Activated CD4-positive, CD25-positive, alpha-beta regulatory T cell treated with anti-CD3 and anti-CD28 coated beads, Interleukin-2, amount 50 U/mL, for 16 hours (primary cell): ENCODE measurements around the gene ASIC2.

Experiments used
- DNase-seq: peaks from one replicate; pipeline ENCODE4 v3.0.0-alpha.2; 2020; ENCODE audit warnings: low read depth, low spot score

ASIC2 gene

GRCh38 chr17:33113991-33114370, 179.1 kb downstream of the ASIC2 start:
- no peak for DNase-seq

GRCh38 chr17:33113276-33113990, 179.7 kb downstream of the ASIC2 start:
- no peak for DNase-seq

DNA sequence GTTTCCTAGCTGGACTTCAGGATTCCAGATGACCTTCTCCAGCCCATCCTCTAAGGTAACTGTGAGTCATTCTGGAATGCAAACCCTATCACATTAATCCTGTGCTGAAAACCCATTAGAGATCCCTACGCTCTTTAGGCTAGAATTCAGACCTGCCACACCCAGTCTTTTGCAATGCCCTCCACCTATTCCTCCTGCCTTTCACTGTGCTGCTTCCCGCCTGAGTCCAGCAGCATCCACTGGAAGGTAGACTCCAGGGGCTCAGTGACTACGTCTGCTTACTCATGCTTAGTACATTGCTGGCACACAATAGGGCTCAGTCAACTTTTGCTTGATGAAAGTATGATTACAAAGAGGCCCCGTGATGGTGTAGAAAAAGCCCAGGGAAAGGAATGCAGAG, 180.3 kb downstream of the ASIC2 start:
- DNase-seq, result no peak

DNA sequence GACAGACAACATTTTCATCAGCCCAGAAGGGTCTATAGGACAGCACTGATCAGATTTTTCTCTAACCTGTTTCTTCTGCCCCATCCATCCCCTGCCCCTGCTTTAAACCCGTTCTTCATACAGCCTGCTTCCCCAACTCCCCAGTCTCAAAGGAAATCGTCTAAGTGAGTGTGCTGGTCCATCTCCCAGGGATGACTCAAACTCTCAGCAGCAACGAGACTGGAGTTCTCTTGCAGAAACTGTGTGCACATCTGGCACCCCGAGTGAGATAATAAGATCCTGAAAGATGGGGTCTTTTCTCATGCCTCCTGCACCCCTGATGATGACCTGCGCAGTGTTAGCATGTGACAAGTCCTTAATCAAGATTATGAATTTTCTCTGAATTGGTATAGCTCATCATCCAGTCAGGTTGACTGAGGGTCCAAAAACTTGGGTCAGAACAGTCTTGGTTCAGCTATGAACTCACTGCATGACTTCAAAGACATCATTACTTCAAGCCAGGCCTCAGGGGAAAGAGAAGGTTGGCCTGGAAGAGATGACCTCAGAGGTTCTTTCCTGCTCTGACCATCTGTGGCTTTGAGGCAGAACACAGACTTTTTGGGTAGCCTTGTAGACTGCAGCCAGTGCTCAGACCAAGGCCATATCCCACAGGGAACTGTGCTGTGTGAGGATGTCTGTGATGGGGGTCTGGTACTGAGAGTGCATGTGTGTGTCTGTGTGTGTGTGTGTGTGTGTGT, 183.6 kb downstream of the ASIC2 start:
- no peak for DNase-seq

DNA sequence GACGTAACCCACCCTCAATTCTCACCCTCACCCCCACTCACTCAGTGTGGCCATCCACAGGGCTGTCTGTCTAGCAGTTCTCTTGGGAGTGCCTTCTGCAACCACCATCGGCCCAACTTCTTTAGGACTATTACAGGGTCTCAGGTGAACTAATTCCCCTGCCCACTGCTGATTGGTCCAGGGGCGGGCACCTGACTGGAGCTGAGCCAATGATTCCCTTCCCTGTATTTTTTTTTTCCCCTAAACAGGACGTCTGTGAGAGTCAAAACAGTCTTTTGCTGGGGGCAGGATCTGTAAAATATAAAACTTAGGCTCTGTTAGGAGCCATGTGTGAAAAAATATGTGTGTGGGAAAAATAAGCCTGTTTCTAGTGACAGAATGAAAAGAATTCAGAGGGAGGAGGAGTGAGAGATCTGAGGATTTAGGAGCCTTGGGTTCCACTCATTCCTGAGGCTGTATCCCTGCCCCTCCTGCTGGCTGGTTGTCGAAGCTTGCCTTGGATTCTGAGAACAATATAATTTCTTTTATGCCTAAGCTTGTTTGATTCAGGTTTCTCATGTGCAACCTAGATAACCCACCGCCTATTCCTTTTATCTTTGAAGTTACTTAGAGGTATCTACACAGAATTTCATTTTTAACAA, 186.4 kb downstream of the ASIC2 start:
- no peak for DNase-seq

DNA sequence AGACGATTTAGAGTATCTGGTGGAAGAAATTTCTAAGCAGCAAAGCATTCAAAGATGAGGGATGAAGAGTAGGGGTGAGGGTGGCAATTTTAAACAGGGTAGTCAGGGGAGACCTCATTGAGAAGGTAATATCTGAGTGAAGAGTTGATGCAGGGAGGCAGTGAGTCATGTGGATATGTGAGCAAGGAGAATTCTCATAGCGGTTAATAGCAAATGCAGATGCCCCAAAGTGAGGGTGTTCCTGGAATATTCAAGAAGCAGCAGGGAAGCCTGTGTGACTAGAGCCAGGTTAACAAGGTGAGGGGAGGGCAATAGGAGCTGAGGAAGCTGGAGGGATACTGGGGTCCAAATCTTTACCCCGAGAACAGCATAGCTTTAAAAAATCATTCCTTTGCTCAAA, 187.2 kb downstream of the ASIC2 start:
- DNase-seq, result no peak

GRCh38 chr17:33099906-33100305, 193.2 kb downstream of the ASIC2 start:
- no peak for DNase-seq

GRCh38 chr17:33099252-33099651, 193.8 kb downstream of the ASIC2 start:
- no peak for DNase-seq

- DNase-seq, result no peak
Observed at GRCh38 chr17:33097411-33097810, 195.7 kb downstream of the ASIC2 start.

- DNase-seq, result no peak
Observed at GRCh38 chr17:33096161-33096560, 196.9 kb downstream of the ASIC2 start.

DNA sequence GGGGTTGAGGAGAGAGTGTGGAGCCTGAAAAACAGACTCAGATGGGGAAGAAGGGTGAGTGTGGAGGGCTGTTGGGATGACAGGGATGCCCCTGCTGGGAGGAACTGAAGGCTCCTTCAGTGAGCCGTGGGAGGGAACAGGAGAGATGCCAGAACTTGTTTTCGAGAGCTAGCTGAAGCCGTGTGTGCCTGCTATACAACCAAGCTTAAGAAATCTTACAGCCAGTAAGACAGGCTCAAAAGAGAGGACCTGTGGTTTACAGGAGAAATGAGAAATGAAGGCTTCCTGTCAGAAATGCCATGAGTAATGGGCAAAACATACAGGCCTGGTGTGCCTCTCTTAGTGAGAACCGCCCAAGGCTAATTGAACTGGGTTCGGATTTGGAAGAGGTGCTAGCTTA, 201.8 kb downstream of the ASIC2 start:
- DNase-seq, result no peak

DNA sequence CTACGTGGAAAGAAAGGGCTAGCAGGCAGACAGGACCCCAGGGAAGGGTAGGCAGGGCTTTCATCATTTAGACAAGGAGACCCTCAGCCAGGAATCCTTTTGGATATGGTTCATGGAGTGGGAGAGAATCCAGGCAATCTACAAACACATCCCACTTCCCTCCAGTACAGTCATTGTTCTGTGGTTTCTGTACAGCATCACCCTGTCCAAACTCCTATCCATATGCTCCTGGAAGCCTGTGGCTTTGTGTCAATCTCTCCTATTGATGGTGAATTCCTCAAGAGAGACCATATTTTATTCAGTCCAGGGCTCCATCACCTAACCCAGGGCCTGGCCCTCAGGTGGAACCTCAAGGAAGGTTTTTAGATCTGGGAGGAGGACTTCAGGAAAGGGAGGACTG, 202.3 kb downstream of the ASIC2 start:
- DNase-seq, result no peak

GRCh38 chr17:33086878-33087277, 206.2 kb downstream of the ASIC2 start:
- DNase-seq, result no peak

DNA sequence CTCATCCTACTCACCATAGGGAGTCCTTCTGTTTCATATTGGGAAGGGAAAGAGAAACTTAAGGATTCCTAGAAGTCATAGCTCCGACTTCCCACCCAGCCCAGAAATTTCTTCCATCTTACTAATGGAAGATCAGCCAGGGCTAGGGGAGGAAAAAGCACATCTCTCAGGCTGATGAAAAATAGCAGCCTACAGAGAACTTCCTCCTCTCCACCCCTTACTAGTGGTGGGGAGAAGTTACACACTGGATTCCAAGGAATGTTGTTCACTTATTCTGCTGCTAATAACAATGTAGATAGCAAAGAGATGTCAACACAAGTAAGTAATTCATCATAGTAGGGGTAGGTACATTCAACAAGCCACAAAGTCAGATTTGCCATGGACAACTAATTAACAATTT, 207.1 kb downstream of the ASIC2 start:
- no peak for DNase-seq

DNA sequence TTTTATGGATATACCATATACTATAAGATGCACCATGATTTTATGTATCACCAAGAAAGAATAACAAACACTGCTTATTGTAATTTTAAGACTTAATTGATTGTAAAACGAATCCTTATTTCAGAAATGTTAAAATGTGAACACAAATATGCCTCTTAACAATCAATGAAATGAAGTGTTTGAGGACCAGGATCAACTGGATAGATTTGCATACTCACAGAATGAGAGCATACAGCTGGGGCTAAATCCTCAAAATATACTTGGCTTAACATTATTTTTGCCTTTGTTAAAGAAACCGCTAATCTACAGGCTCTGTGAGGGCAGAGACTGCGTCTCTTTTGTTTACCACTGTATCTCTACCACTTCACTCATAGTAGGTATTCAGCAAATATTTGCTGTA, 207.8 kb downstream of the ASIC2 start:
- no peak for DNase-seq

DNA sequence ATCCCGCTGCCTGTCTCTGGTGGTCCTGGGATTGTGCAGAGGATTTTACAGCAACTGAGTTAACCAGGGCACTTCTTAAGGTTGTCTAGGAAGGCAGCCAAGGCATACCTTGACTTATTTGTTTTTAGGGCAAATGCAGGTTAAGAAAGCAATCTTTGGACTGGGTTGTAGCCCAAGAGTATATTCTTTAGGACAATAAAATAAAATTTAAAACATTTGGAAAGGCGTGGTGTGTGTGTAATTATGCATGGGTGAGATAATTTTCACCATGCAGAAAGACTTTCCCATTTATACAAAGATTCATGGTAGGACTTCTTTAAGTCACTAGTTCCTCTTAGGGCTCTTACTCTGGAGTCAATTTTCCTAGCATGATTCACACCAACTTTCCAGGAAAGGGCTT, 208.3 kb downstream of the ASIC2 start:
- DNase-seq, result no peak

- DNase-seq, result no peak
Observed at GRCh38 chr17:33082529-33083173, 210.4 kb downstream of the ASIC2 start.

DNA sequence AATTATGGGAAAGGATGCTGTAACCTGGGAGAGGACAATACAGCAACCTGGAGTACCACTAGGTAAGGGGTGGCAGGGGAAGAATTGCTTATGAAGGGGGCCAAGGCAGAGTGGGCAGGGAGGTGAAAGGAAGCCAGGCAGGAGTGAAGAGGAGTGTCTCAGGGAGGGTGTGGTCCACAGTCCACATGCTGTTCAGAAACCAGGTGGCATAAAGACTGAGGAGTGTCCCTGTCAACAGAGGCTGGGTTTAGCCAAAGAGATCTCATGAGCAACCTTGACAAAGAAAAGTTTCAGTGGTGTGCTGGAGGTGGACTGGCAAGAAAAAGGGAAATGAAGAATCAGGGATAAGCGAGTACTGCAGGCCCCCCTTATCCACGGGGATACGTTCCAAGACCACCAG, 213.0 kb downstream of the ASIC2 start:
- DNase-seq, result no peak

- DNase-seq, result no peak
Observed at GRCh38 chr17:33079201-33079600, 213.9 kb downstream of the ASIC2 start.

DNA sequence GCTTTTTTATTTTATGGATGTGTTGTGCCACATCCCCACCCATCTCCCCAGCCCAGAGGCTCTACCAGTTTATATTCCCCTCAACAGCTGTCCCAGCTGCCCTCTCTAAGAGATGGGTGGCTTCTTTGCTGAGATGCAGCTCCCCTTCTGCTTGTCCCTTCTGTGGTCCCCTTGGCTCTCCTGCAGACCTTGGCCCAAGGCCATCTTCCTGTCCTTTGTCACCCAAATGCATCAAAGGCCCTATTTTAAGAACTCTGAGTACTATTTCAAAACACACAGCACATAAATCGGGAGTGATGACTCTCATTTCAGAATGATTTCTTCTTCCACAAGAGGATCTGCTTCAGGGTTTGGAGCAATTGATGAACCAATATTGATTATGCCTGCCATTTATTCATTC, 216.1 kb downstream of the ASIC2 start:
- DNase-seq, result no peak

GRCh38 chr17:33073416-33073815, 219.7 kb downstream of the ASIC2 start:
- no peak for DNase-seq

DNA sequence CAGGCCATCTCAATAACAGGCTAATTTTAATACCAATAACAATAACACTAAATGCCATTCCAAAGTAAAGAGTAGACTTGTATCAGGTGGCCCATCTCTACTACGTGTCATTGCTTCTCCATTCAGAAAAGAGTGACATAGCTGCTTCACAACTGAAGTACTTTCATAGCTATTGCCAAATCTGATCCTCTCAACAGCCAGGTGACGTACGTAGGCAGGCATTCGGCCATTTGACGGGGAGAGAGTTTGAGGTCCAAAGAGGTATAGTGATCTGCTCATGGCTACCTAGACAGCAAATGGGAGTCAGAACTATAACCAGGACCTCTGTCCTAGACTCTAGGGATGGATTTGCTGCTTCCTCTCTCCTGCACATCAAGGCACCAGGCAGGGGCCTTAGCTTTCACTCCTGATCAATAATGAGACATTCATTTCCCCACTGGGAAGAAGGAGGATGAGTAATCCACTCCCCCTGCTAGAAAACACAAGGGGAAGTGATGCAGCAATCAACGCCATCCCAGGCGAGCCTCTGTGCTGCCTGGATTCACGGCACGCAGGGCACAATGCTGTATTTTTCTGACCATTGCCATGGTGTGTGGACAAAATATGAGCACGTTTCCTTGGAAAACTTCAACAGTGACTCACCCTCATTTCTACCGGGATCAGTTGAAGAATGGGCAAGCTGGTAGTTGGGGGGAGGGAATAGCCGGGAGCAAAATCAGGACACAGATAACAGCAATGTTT, 220.5 kb downstream of the ASIC2 start:
- no peak for DNase-seq
